Stomach (tissue), 4 donors: ENCODE data around the gene ITGA3.

Source experiments
- EP300 ChIP-seq: sonication (generic); formaldehyde crosslinking; IDR thresholded peaks from one replicate; pipeline ENCODE4 v1.6.1; 2017; ENCODE audit warnings: antibody characterized with exemption
- POLR2A ChIP-seq, 4 donors: fragments of 450-650 bp; IDR thresholded peaks; one replicate each; pipeline ENCODE4 v1.6.1; 2016; ENCODE audit warnings: antibody characterized with exemption in 4 of 4, control low read depth in 2 of 4, mild to moderate bottlenecking in 1 of 4, moderate library complexity in 1 of 4
- POLR2AphosphoS5 ChIP-seq, 3 donors: sonication (generic); formaldehyde crosslinking; IDR thresholded peaks; one replicate each; pipeline ENCODE4 v1.6.1; 2016; ENCODE audit warnings: antibody characterized with exemption in 3 of 3

DNA sequence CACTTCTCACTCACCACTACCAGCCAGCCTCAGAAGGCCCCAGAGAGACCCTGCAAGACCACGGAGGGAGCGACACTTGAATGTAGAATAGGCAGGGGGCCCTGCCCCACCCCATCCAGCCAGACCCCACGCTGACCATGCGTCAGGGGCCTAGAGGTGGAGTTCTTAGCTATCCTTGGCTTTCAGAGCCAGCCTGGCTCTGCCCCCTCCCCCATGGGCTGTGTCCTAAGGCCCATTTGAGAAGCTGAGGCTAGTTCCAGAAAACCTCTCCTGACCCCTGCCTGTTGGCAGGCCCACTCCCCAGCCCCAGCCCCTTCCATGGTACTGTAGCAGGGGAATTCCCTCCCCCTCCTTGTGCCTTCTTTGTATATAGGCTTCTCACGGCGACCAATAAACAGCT, 34.2 kb downstream of the ITGA3 start:
- TF ChIP-seq POLR2A (IDR thresholded peaks at IDR 0.05) (no peak), EP300 (no peak), POLR2AphosphoS5 (IDR thresholded peaks at IDR 0.05) (no peak)
